OCI-LY1 (cell line): ENCODE results near the gene GDF7.

Source experiments
- H2AFZ ChIP-seq: fragments of 200-600 bp; sonication (generic), shearing (Covaris generic); 2 replicates; pipeline ENCODE4 v1.6.0; 2014; ENCODE audit warnings: antibody characterized with exemption, mild to moderate bottlenecking, low read length
- H3F3A ChIP-seq: fragments of 200-600 bp; sonication (generic), shearing (Covaris generic); 2 replicates; pipeline ENCODE4 v1.6.0; 2014; ENCODE audit warnings: mild to moderate bottlenecking, antibody characterized with exemption, low read length, moderate library complexity; ENCODE audit not compliant: insufficient read depth
- H3K27ac ChIP-seq: fragments of 200-600 bp; sonication (generic); 2 replicates; pipeline ENCODE4 v1.5.1; 2014; ENCODE audit warnings: low read length, mixed run types, mild to moderate bottlenecking, low read depth; ENCODE audit not compliant: poor library complexity, severe bottlenecking
- H3K27me3 ChIP-seq: fragments of 200-600 bp; sonication (generic); 2 replicates; pipeline ENCODE4 v1.6.0; 2014; ENCODE audit warnings: antibody characterized with exemption, mild to moderate bottlenecking, low read length, moderate library complexity; ENCODE audit not compliant: insufficient read depth
- H3K36me3 ChIP-seq: fragments of 200-600 bp; sonication (generic); 2 replicates; pipeline ENCODE4 v1.6.1; 2014; ENCODE audit warnings: mild to moderate bottlenecking, antibody characterized with exemption, low read length, moderate library complexity, mixed read lengths; ENCODE audit not compliant: insufficient read depth
- H3K4me1 ChIP-seq: fragments of 200-600 bp; sonication (generic); 2 replicates; pipeline ENCODE4 v1.5.1; 2014; ENCODE audit warnings: mild to moderate bottlenecking, low read length, moderate library complexity; ENCODE audit not compliant: insufficient read depth, severe bottlenecking
- H3K4me2 ChIP-seq: fragments of 200-600 bp; sonication (generic), shearing (Covaris generic); 2 replicates; pipeline ENCODE4 v1.6.1; 2014; ENCODE audit warnings: low read length
- H3K4me3 ChIP-seq: fragments of 200-600 bp; sonication (generic); 2 replicates; pipeline ENCODE4 v1.5.1; 2014; ENCODE audit warnings: low read length, low read depth, mild to moderate bottlenecking, mixed read lengths; ENCODE audit not compliant: poor library complexity, severe bottlenecking
- H3K79me2 ChIP-seq: fragments of 200-600 bp; shearing (Covaris generic); 2 replicates; pipeline ENCODE4 v1.6.1; 2016; ENCODE audit warnings: mixed run types, low read length, mixed read lengths; ENCODE audit not compliant: insufficient read depth
- H3K9ac ChIP-seq: fragments of 200-600 bp; sonication (generic), shearing (Covaris generic); 2 replicates; pipeline ENCODE4 v1.6.1; 2014; ENCODE audit warnings: mild to moderate bottlenecking, low read length, mixed read lengths
- H3K9me2 ChIP-seq: fragments of 200-600 bp; sonication (generic), shearing (Covaris generic); 2 replicates; pipeline ENCODE4 v1.6.1; 2014; ENCODE audit warnings: low read depth, mild to moderate bottlenecking, low read length, mixed read lengths
- H3K9me3 ChIP-seq: fragments of 200-600 bp; shearing (Covaris generic); 2 replicates; pipeline ENCODE4 v1.6.1; 2014; ENCODE audit warnings: low read length, mixed read lengths
- H4K20me1 ChIP-seq: fragments of 200-600 bp; sonication (generic), shearing (Covaris generic); 2 replicates; pipeline ENCODE4 v1.6.0; 2016; ENCODE audit warnings: mild to moderate bottlenecking, low read length; ENCODE audit not compliant: insufficient read depth
- CTCF ChIP-seq: fragments of 200-600 bp; sonication (generic), shearing (Covaris generic); IDR thresholded peaks from 2 replicates; pipeline ENCODE4 v1.5.1; 2017; ENCODE audit warnings: mild to moderate bottlenecking, antibody characterized with exemption, low read length, moderate library complexity, mixed read lengths
- EZH2 ChIP-seq: fragments of 200-600 bp; sonication (generic), shearing (Covaris generic); IDR thresholded peaks from 2 replicates; pipeline ENCODE4 v1.8.0; 2017; ENCODE audit warnings: borderline replicate concordance, mixed run types, mild to moderate bottlenecking, antibody characterized with exemption, low read length, moderate library complexity, mixed read lengths

GDF7 gene

GRCh38 chr2:20674309-20674965, 7.5 kb downstream of the GDF7 start:
- no peaks in the 10 kb centered on the region for H3K9me2 ChIP-seq
- peaks cover 40% of the 10 kb centered on the region for H3K4me1 ChIP-seq
- TF ChIP-seq EZH2 (no peak), CTCF (no peak)
- no peaks in the 10 kb centered on the region for H3K36me3 ChIP-seq
- no peak overlapping the region for H2AFZ ChIP-seq
- H3K27ac ChIP-seq, result no peak overlapping the region
- no peaks in the 10 kb centered on the region for H3F3A ChIP-seq
- no peak overlapping the region for H3K4me3 ChIP-seq
- H3K9me3 ChIP-seq, result no peaks in the 10 kb centered on the region
- H3K9ac ChIP-seq, result no peak overlapping the region
- no peaks in the 10 kb centered on the region for H4K20me1 ChIP-seq
- H3K79me2 ChIP-seq, result no peaks in the 10 kb centered on the region
- no peaks in the 10 kb centered on the region for H3K27me3 ChIP-seq
- H3K4me2 ChIP-seq, result no peak overlapping the region

DNA sequence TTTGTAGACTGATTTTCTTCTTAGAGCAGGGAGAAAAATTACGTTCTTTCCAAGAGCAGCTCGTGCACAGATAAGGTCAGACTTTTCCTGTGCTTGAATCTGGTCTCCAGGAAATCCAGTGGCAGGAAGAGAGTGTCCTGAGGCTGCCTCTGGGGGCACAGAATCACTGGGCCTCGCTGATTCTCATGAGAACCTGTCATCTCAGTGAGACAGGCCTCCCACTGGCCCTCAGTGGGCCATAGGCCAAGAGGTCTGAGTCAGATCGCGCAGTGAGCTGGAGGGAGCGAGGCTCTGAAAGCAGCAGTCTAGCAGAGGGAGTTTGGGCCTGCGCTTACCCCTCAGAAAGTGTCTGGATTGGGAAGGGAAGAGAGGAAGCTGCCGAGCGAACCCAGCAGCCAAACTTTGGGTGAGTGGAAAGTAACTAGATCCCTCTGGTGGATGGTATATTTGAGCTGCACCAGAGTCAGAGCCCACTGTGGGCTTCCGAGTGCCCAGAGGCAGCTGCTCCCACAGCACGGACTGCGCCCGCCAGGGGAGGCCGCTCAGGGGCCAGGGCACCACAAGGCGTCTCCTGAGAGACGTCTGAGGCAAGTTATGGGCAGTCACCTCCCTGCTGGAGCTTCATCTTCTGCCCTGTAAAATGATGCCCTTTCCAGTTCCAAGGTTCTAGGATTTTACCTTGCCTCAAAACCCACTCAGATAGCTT, 8.2 kb downstream of the GDF7 start:
- H3K27me3 ChIP-seq, result no peaks in the 10 kb centered on the region
- no peak overlapping the region for H3K9ac ChIP-seq
- H3F3A ChIP-seq, result no peaks in the 10 kb centered on the region
- no peaks in the 10 kb centered on the region for H3K36me3 ChIP-seq
- no peak overlapping the region for H2AFZ ChIP-seq
- H3K27ac ChIP-seq, result no peak overlapping the region
- H3K9me3 ChIP-seq, result no peaks in the 10 kb centered on the region
- no peaks in the 10 kb centered on the region for H4K20me1 ChIP-seq
- no peak for TF ChIP-seq CTCF
- no peak for TF ChIP-seq EZH2
- no peaks in the 10 kb centered on the region for H3K9me2 ChIP-seq
- no peak overlapping the region for H3K4me3 ChIP-seq
- H3K79me2 ChIP-seq, result no peaks in the 10 kb centered on the region
- H3K4me1 ChIP-seq, result peaks cover 40% of the 10 kb centered on the region
- H3K4me2 ChIP-seq, result no peak overlapping the region

- Histone ChIP-seq H3K36me3 (no peaks in the 10 kb centered on the region), H3K4me3 (no peak overlapping the region), H3K27me3 (no peaks in the 10 kb centered on the region), H3K79me2 (no peaks in the 10 kb centered on the region), H2AFZ (no peak overlapping the region), H3K9ac (peak overlapping the region; percentile 51; the same call in 1 of the 2 replicates), H4K20me1 (no peaks in the 10 kb centered on the region), H3F3A (no peaks in the 10 kb centered on the region), H3K4me2 (peak overlapping the region; percentile 45; the same call in 1 of the 2 replicates), H3K4me1 (peaks cover 40% of the 10 kb centered on the region), H3K9me2 (no peaks in the 10 kb centered on the region), H3K27ac (peak overlapping the region; percentile 80), H3K9me3 (no peaks in the 10 kb centered on the region)
- TF ChIP-seq EZH2, result no peak
- TF ChIP-seq CTCF, result no peak
Measured at GRCh38 chr2:20675701-20676352, 8.9 kb downstream of the GDF7 start.
